Esophagus squamous epithelium (tissue), 5 donors: Measurements from ENCODE around the gene TRPM7. TPM values are rescaled to one million over a fixed set of nuclear protein-coding genes. Genes with fewer than 3 reads are reported as not detected.
"Not testable (repeated sequence)": the region's sequence is repeated elsewhere in the genome, so short reads cannot be mapped to it uniquely, and the experiment has no call there.

Experiments used
- DNase-seq: peaks from one replicate; lab custom pipeline; 2025; lab: John Stamatoyannopoulos, UW
- H3K27ac ChIP-seq, 4 donors: fragments of 200-600 bp; sonication (generic); one replicate each; pipeline ENCODE4 v1.5.1; 2016 to 2019; ENCODE audit warnings: mild to moderate bottlenecking in 1 of 4
- H3K27me3 ChIP-seq, 4 donors: fragments of 200-600 bp; sonication (generic); 1 replicate in 3 of 4; 2 replicates in 1 of 4; pipeline versions ENCODE4 v1.5.1 to v1.6.0; 2017 to 2021; ENCODE audit warnings: antibody characterized with exemption in 1 of 4
- H3K36me3 ChIP-seq, 3 donors: fragments of 200-600 bp; sonication (generic); one replicate each; pipeline ENCODE4 v1.5.1; 2016 to 2019
- H3K4me1 ChIP-seq, 3 donors: fragments of 200-600 bp; sonication (generic); one replicate each; pipeline ENCODE4 v1.5.1; 2017 to 2019
- H3K4me3 ChIP-seq, 4 donors: fragments of 200-600 bp; sonication (generic); 1 replicate in 3 of 4; 2 replicates in 1 of 4; pipeline ENCODE4 v1.5.1; 2016 to 2019; ENCODE audit warnings: mild to moderate bottlenecking in 2 of 4, moderate library complexity in 1 of 4
- H3K9me3 ChIP-seq, 3 donors: fragments of 200-600 bp; sonication (generic); one replicate each; pipeline ENCODE4 v1.5.1; 2016 to 2019
- CTCF ChIP-seq, 6 experiments: fragments of 450-650 bp in 4 of 6; fragments of 200-600 bp in 2 of 6; sonication (generic) in 2 of 6; IDR thresholded peaks; one replicate each; pipeline ENCODE4 v1.5.1; 2016 to 2019; ENCODE audit warnings: antibody characterized with exemption in 6 of 6, mild to moderate bottlenecking in 4 of 6, moderate library complexity in 4 of 6
- POLR2A ChIP-seq, 4 donors: fragments of 450-650 bp; IDR thresholded peaks; one replicate each; pipeline ENCODE4 v1.6.1; 2017; ENCODE audit warnings: antibody characterized with exemption in 4 of 4, mild to moderate bottlenecking in 4 of 4, moderate library complexity in 3 of 4
- WGBS, 2 donors: methylation state at CpG; one replicate each; pipeline ENCODE4 v1.1.5; 2018; 5-methylcytosine and 5-hydroxymethylcytosine counted together
- intact Hi-C: fragments of 100-400 bp; cut with DNase I; formaldehyde crosslinking; loops from one replicate; pipeline ENCODE4 v1.15.0; 2022
- total RNA-seq, 4 donors: library from RNA; depleted of rRNA; stranded (reverse); fragments of >200 nt; gene quantifications; one replicate each; pipeline ENCODE4 v1.1.0, GENCODE V29; 2016
- donor health status: DM: yes; HTN: yes; CAD: no.

TRPM7 gene
- total RNA-seq, 4 donors from 2014 or later, result 10.7 to 42.7 (median 27.2) TPM

GRCh38 chr15:50613600-50613999 lies 73.0 kb downstream of the TRPM7 start:
- TF ChIP-seq CTCF (IDR thresholded peaks at IDR 0.05), result no peak
- no peak for TF ChIP-seq POLR2A (IDR thresholded peaks at IDR 0.05)
- DNase-seq, result no peak
- WGBS, 2 donors, result 87 to 91% methylated on average over 5 of the region's 5 CpGs
- peaks cover 0 to 93% (median 14%) of the 10 kb centered on the region in 3 donors for H3K36me3 ChIP-seq
- H3K4me3 ChIP-seq, result no peak overlapping the region
- H3K27me3 ChIP-seq, result no peaks in the 10 kb centered on the region
- no peaks in the 10 kb centered on the region for H3K9me3 ChIP-seq
- H3K4me1 ChIP-seq, result no peaks in the 10 kb centered on the region
- H3K27ac ChIP-seq, result no peak overlapping the region
- intact Hi-C loops, result no loop called here

- Histone ChIP-seq H3K4me1 (no peaks in the 10 kb centered on the region), H3K27ac (no peak overlapping the region), H3K27me3 (no peaks in the 10 kb centered on the region), H3K9me3 (no peaks in the 10 kb centered on the region), H3K36me3 (peaks cover 0 to 100% (median 9%) of the 10 kb centered on the region in 3 donors), H3K4me3 (no peak overlapping the region)
- no peak for DNase-seq
- intact Hi-C loops, result no loop called here
- no peak for TF ChIP-seq CTCF (IDR thresholded peaks at IDR 0.05)
- no peak for TF ChIP-seq POLR2A (IDR thresholded peaks at IDR 0.05)
- 91 to 100% methylated on average over 1 of the region's 1 CpG for WGBS, 2 donors
Observed at GRCh38 chr15:50607129-50607528, 79.5 kb downstream of the TRPM7 start.

- no peaks in the 10 kb centered on the region for H3K27me3 ChIP-seq
- H3K36me3 ChIP-seq, result peaks cover 0 to 100% (median 3%) of the 10 kb centered on the region in 3 donors
- no peak overlapping the region for H3K4me3 ChIP-seq
- H3K27ac ChIP-seq, result no peak overlapping the region
- WGBS, 2 donors, result 77 to 88% methylated on average over 2 of the region's 2 CpGs
- no peaks in the 10 kb centered on the region for H3K9me3 ChIP-seq
- TF ChIP-seq CTCF (IDR thresholded peaks at IDR 0.05) (no peak), POLR2A (IDR thresholded peaks at IDR 0.05) (no peak)
- intact Hi-C loops, result no loop called here
- H3K4me1 ChIP-seq, result no peaks in the 10 kb centered on the region
- no peak for DNase-seq
Observed at GRCh38 chr15:50605462-50605861, 81.1 kb downstream of the TRPM7 start.

- H3K36me3 ChIP-seq, result peaks cover 0 to 100% (median 3%) of the 10 kb centered on the region in 3 donors
- H3K27ac ChIP-seq, H3K4me3 ChIP-seq, H3K4me1 ChIP-seq, intact Hi-C loops, H3K9me3 ChIP-seq, H3K27me3 ChIP-seq, DNase-seq: not testable (repeated sequence)
- 92 to 94% methylated on average over 5 of the region's 5 CpGs for WGBS, 2 donors
Observed at GRCh38 chr15:50602028-50602427, 84.6 kb downstream of the TRPM7 start.

- intact Hi-C loops, result no loop called here
- Histone ChIP-seq H3K4me3 (no peak overlapping the region), H3K27me3 (no peaks in the 10 kb centered on the region), H3K36me3 (peaks cover 0 to 100% (median 3%) of the 10 kb centered on the region in 3 donors), H3K4me1 (no peaks in the 10 kb centered on the region), H3K9me3 (no peaks in the 10 kb centered on the region), H3K27ac (no peak overlapping the region)
- DNase-seq, result no peak
- WGBS, 2 donors, result 93 to 97% methylated on average over 2 of the region's 2 CpGs
- TF ChIP-seq CTCF (IDR thresholded peaks at IDR 0.05) (no peak), POLR2A (IDR thresholded peaks at IDR 0.05) (no peak)
Observed at GRCh38 chr15:50594311-50594710, 92.3 kb downstream of the TRPM7 start.

- H3K4me1 ChIP-seq, result no peaks in the 10 kb centered on the region
- TF ChIP-seq CTCF (IDR thresholded peaks at IDR 0.05), result no peak
- no peak for TF ChIP-seq POLR2A (IDR thresholded peaks at IDR 0.05)
- H3K27me3 ChIP-seq, result no peaks in the 10 kb centered on the region
- H3K9me3 ChIP-seq, result no peaks in the 10 kb centered on the region
- peaks cover 0 to 100% (median 6%) of the 10 kb centered on the region in 3 donors for H3K36me3 ChIP-seq
- no peak overlapping the region for H3K4me3 ChIP-seq
- intact Hi-C loops, result no loop called here
- DNase-seq, result no peak
- 94% methylated on average over 3 of the region's 3 CpGs for WGBS, 2 donors
- H3K27ac ChIP-seq, result no peak overlapping the region
Observed at GRCh38 chr15:50593761-50594160, 92.8 kb downstream of the TRPM7 start.
